ENCODE data around the gene RAET1L. TPM values are rescaled to one million over a fixed set of nuclear protein-coding genes. Genes with fewer than 3 reads are reported as not detected.
"Not testable (repeated sequence)": the region's sequence is repeated elsewhere in the genome, so short reads cannot be mapped to it uniquely, and the experiment has no call there.

Gene RAET1L
- total and polyA plus RNA-seq, 4 experiments from 2014 or later = not detected

DNA sequence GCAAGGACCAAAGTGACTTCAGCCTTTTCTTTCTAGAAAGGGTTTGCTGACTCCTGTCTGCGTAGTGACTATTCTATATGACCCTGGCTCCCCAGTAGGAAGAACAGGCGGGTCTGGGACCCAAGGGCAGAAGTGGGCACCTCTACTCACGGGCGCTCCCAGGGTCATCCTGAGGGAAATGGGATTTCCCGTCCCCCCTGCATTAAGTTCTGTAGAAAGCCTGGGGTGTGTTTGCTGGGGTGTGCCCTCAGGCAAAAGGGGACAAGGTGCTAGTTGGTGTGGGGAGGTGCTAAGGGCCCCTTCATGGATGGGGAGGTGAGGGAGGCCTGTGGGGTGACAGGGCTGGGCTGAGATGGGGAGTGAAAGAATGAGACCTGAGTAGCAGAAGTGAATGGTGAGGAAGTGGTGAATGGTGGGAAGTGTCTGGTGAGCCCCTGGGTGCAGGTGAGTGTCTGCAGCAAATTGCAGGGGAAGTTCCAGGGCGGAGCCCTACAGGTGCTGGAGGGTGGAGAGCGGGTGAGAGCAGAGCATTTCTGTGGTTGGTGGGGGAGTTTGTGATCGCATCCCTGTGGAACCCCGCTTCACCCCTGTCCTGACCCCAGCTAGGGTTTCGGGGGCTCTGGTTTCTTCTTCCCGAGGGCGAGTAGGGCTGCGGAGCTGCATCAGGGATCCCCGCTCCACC, 21.1 kb downstream of the RAET1L start:
- peak; percentile 67 to 92 (median 72) for DNase-seq
- Mint-ChIP-seq H3K4me1 (peaks cover 15 to 53% (median 35%) of the 10 kb centered on the region in 4 donors), H3K27me3 (peaks cover 9 to 12% of the 10 kb centered on the region in 2 donors), H3K9me3 (peaks cover 0 to 2% (median 0%) of the 10 kb centered on the region in 8 donors), H3K4me3 (peak overlapping the region; percentile 92 to 98 (median 95)), H3K27ac (peak overlapping the region; percentile 86 to 98 (median 96)), H3K36me3 (peaks cover 0 to 2% of the 10 kb centered on the region in 2 donors)
- peak overlapping the region; percentile 73 for H3K27ac ChIP-seq (ENCODE audit: low read depth, low read length)
- no peaks in the 10 kb centered on the region for H3K9me3 ChIP-seq (ENCODE audit: control insufficient read depth in 1 of 2, low read length in 2 of 2)
- peak overlapping the region; percentile 50 to 93 for H3K4me3 ChIP-seq (ENCODE audit: low read length in 2 of 2)
- no peaks in the 10 kb centered on the region for H3K36me3 ChIP-seq (ENCODE audit: insufficient read depth, low read length)
- ChIA-PET POLR2A (ENCODE audit: partially characterized antibody) (interaction anchor here (1.0 kb wide), 1 partner anchor 9 kb away, joined by 3 read pairs; no protein-coding TSS in a partner anchor), CTCF (ENCODE audit: partially characterized antibody) (interaction anchor here (0.9 kb wide), 2 partner anchors 13 to 71 kb away, joined by 3 read pairs; no protein-coding TSS in a partner anchor)
- intact Hi-C loops (cut with micrococcal nuclease) = loop anchor here (1.0 to 10.0 kb wide), 4 partner anchors 41 to 1381 kb away; partner anchors contain the start of genes ULBP1 and ULBP3
- H3K4me1 ChIP-seq (ENCODE audit: insufficient read depth, low read length) = peaks cover 36% of the 10 kb centered on the region
- no peaks in the 10 kb centered on the region for H3K27me3 ChIP-seq (ENCODE audit: insufficient read depth, low read length)

DNA sequence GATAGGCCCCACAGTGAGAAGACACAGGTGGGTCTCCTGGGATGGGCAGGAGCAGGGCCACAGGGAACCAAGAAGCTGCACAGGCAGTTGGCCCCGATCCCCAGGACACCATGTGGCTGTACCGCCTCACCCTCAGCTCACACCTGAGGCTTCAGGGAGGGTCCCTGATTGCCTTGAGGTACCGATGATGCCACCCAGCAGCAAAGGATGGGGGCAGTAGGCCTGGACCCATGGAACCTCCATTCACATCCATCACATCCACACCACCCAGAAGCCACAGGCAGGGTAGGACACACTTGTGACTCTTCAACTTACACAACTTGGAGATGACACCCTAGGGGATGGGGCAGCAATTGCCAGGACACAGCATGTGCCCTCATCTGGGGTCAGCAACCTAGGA, 21.7 kb downstream of the RAET1L start:
- peaks cover 15 to 53% (median 35%) of the 10 kb centered on the region in 4 donors for H3K4me1 Mint-ChIP-seq
- H3K27ac ChIP-seq (ENCODE audit: low read depth, low read length); H3K27me3 ChIP-seq (ENCODE audit: insufficient read depth, low read length); H3K9me3 Mint-ChIP-seq; H3K27me3 Mint-ChIP-seq; CTCF ChIA-PET (ENCODE audit: partially characterized antibody); H3K4me3 ChIP-seq (ENCODE audit: low read length in 2 of 2); H3K36me3 Mint-ChIP-seq; DNase-seq; H3K36me3 ChIP-seq (ENCODE audit: insufficient read depth, low read length); POLR2A ChIA-PET (ENCODE audit: partially characterized antibody); H3K9me3 ChIP-seq (ENCODE audit: control insufficient read depth in 1 of 2, low read length in 2 of 2): not testable (repeated sequence)
- intact Hi-C loops (cut with micrococcal nuclease) = loop anchor here (10.0 kb wide), 1 partner anchor 1381 kb away; no protein-coding TSS in a partner anchor
- peak overlapping the region in 5 of 8 donors; percentile 92 to 97 (median 94) for H3K4me3 Mint-ChIP-seq
- H3K4me1 ChIP-seq (ENCODE audit: insufficient read depth, low read length) = peaks cover 36% of the 10 kb centered on the region
- peak overlapping the region in 5 of 7 donors; percentile 55 to 97 (median 91) for H3K27ac Mint-ChIP-seq

DNA sequence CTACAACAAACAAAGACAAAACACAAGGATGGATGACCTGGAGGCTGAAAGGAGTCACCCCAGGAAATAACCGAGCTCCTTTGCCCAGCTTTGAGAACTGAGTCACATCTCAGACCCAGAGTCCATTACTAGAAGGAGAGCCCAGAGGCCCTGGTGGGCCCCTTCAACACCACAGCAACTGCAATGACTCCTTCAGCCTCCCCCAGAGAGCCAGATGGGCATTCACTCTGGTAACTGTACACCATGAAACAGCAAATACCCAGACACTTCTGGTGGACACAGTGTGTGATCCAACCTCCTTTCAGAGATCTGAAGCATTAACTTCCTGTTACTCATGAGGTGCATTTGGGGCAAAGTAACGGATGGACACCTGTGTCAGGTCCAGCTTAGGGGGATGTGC, 22.6 kb downstream of the RAET1L start:
- ChIA-PET CTCF (ENCODE audit: partially characterized antibody) (no interaction called here), POLR2A (ENCODE audit: partially characterized antibody) (no interaction called here)
- no peak for DNase-seq
- Mint-ChIP-seq H3K27ac (peak overlapping the region in 3 of 7 donors; percentile 59 to 86 (median 65)), H3K4me1 (peaks cover 15 to 53% (median 35%) of the 10 kb centered on the region in 4 donors), H3K9me3 (peaks cover 0 to 2% (median 0%) of the 10 kb centered on the region in 8 donors), H3K27me3 (peaks cover 4 to 6% of the 10 kb centered on the region in 2 donors), H3K36me3 (peaks cover 0 to 2% of the 10 kb centered on the region in 2 donors), H3K4me3 (peak overlapping the region in 1 of 8 donors; percentile 16)
- H3K4me3 ChIP-seq (ENCODE audit: low read length in 2 of 2) = no peak overlapping the region
- H3K9me3 ChIP-seq (ENCODE audit: control insufficient read depth in 1 of 2, low read length in 2 of 2) = no peaks in the 10 kb centered on the region
- no peaks in the 10 kb centered on the region for H3K27me3 ChIP-seq (ENCODE audit: insufficient read depth, low read length)
- no peak overlapping the region for H3K27ac ChIP-seq (ENCODE audit: low read depth, low read length)
- intact Hi-C loops (cut with micrococcal nuclease) = loop anchor here (10.0 kb wide), 1 partner anchor 1382 kb away; no protein-coding TSS in a partner anchor
- peaks cover 36% of the 10 kb centered on the region for H3K4me1 ChIP-seq (ENCODE audit: insufficient read depth, low read length)
- H3K36me3 ChIP-seq (ENCODE audit: insufficient read depth, low read length) = no peaks in the 10 kb centered on the region

DNA sequence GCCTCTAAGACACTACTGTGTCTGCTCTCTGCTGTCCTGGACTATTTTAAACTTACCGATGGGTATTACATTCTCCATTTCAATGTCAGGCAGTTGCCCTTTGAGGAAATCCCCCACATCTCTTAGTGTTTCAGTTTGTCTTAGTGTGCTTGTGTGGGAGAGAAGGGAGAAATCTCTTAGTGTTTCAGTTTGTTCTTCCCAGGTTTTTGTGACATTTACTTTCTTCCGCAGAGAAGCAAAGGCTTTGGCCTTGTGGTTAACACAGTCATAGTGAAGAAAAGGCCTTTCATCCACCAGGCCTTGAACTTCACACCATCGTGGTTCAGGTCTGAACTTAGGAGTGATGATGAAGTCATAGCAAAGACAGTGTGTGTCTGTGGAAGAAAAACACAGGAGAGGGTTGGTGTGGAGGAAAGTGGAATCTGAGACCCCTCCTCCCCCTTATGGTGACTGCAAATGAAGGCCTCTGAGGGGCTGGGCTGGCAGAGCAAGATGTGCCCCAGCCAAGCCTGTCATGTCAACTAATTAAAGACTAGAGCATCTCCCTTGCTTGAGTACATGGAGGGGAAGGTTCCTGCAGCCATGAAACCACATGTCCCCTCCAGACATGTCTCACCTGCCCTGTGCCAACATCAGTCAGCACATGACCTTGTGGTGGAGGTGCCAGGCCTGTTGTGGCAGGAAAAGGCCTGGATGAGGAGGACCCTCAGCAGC, 23.9 kb downstream of the RAET1L start:
- H3K9me3 Mint-ChIP-seq = peaks cover 0 to 2% (median 0%) of the 10 kb centered on the region in 8 donors

DNA sequence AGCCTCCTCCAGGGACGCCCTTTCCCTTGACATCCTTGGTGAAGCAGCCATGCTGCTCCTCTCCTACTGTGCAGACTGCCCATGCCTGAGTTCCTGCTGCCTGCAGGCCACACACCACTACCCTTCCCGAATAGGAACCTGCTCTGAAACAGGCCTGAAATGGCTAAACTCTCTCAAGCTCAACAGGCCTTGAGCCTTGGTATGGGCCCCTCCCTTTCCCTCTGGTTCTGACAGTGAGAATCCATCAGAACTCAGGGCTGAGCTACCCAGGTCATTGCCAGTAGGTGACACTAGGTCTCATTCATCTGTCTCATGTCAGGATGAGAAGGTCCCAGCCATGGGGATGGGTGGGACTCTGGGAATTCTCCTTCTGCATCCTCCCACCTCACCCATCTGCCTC, 25.7 kb downstream of the RAET1L start:
- H3K9me3 ChIP-seq (ENCODE audit: control insufficient read depth in 1 of 2, low read length in 2 of 2) = no peaks in the 10 kb centered on the region
- peaks cover 7% of the 10 kb centered on the region for H3K27me3 ChIP-seq (ENCODE audit: insufficient read depth, low read length)
- Mint-ChIP-seq H3K4me3 (no peak overlapping the region), H3K4me1 (peaks cover 15 to 37% (median 26%) of the 10 kb centered on the region in 4 donors), H3K27ac (peak overlapping the region in 1 of 7 donors; percentile 0), H3K27me3 (peaks cover 24% of the 10 kb centered on the region in 2 donors), H3K9me3 (peaks cover 0 to 2% (median 0%) of the 10 kb centered on the region in 8 donors), H3K36me3 (no peaks in the 10 kb centered on the region)
- ChIA-PET CTCF (ENCODE audit: partially characterized antibody) (interaction anchor here (1.0 kb wide), 1 partner anchor 10 kb away, joined by 3 read pairs; no protein-coding TSS in a partner anchor), POLR2A (ENCODE audit: partially characterized antibody) (no interaction called here)
- H3K4me3 ChIP-seq (ENCODE audit: low read length in 2 of 2) = no peak overlapping the region
- intact Hi-C loops (cut with micrococcal nuclease) = loop anchor here (10.0 kb wide), 1 partner anchor 1385 kb away; no protein-coding TSS in a partner anchor
- no peak for DNase-seq
- H3K27ac ChIP-seq (ENCODE audit: low read depth, low read length) = no peak overlapping the region
- H3K36me3 ChIP-seq (ENCODE audit: insufficient read depth, low read length) = no peaks in the 10 kb centered on the region
- H3K4me1 ChIP-seq (ENCODE audit: insufficient read depth, low read length) = peaks cover 28% of the 10 kb centered on the region

More for the DNA sequence above, 23.9 kb downstream of the RAET1L start:
- H3K36me3 Mint-ChIP-seq = peaks cover 0 to 2% of the 10 kb centered on the region in 2 donors
- peak in 1 of 5 donors; percentile 59 for DNase-seq
- peaks cover 15 to 53% (median 32%) of the 10 kb centered on the region in 4 donors for H3K4me1 Mint-ChIP-seq
- Histone ChIP-seq H3K4me1 (ENCODE audit: insufficient read depth, low read length) (peaks cover 36% of the 10 kb centered on the region), H3K36me3 (ENCODE audit: insufficient read depth, low read length) (no peaks in the 10 kb centered on the region), H3K4me3 (ENCODE audit: low read length in 2 of 2) (no peak overlapping the region), H3K9me3 (ENCODE audit: control insufficient read depth in 1 of 2, low read length in 2 of 2) (no peaks in the 10 kb centered on the region), H3K27ac (ENCODE audit: low read depth, low read length) (no peak overlapping the region), H3K27me3 (ENCODE audit: insufficient read depth, low read length) (no peaks in the 10 kb centered on the region)
- peaks cover 12 to 14% of the 10 kb centered on the region in 2 donors for H3K27me3 Mint-ChIP-seq
- H3K27ac Mint-ChIP-seq = peak overlapping the region in 5 of 7 donors; percentile 11 to 59 (median 43)
- intact Hi-C loops (cut with micrococcal nuclease) = loop anchor here (10.0 kb wide), 1 partner anchor 1383 kb away; no protein-coding TSS in a partner anchor
- H3K4me3 Mint-ChIP-seq = peak overlapping the region in 1 of 8 donors; percentile 12
- POLR2A ChIA-PET (ENCODE audit: partially characterized antibody) = no interaction called here
- CTCF ChIA-PET (ENCODE audit: partially characterized antibody) = no interaction called here

DNA sequence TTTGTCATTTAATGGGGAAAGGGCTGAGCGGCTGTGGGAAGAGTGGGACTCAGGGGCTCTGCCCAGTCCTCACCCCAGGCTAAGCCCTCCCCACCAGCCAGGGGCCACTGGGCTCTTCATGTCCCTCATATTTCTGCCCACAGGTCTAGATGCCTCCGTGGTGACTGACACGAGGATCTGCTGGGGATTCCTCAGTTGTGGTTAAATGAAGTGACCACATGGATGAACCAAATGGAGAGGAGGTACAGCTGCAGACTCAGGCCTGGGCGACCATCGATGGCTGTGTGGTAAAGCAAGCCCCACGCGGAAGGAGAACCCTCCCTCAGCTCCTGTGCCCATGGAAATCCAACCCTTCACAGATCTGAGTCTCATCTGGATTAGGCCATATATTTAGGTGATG, 29.4 kb downstream of the RAET1L start:
- DNase-seq = no peak
- peaks cover 30% of the 10 kb centered on the region for H3K27me3 ChIP-seq (ENCODE audit: insufficient read depth, low read length)

More for the DNA sequence above, 29.4 kb downstream of the RAET1L start:
- H3K27ac Mint-ChIP-seq = no peak overlapping the region
- POLR2A ChIA-PET (ENCODE audit: partially characterized antibody) = no interaction called here
- CTCF ChIA-PET (ENCODE audit: partially characterized antibody) = no interaction called here
- H3K9me3 ChIP-seq (ENCODE audit: control insufficient read depth in 1 of 2, low read length in 2 of 2) = no peaks in the 10 kb centered on the region
- peaks cover 53 to 55% of the 10 kb centered on the region in 2 donors for H3K27me3 Mint-ChIP-seq
- H3K27ac ChIP-seq (ENCODE audit: low read depth, low read length) = no peak overlapping the region
- H3K4me3 Mint-ChIP-seq = no peak overlapping the region
- H3K36me3 ChIP-seq (ENCODE audit: insufficient read depth, low read length) = no peaks in the 10 kb centered on the region
- H3K9me3 Mint-ChIP-seq = peaks cover 0 to 2% (median 0%) of the 10 kb centered on the region in 8 donors
- H3K4me1 ChIP-seq (ENCODE audit: insufficient read depth, low read length) = peaks cover 14% of the 10 kb centered on the region
- intact Hi-C loops (cut with micrococcal nuclease) = no loop called here
- peaks cover 11 to 22% (median 17%) of the 10 kb centered on the region in 4 donors for H3K4me1 Mint-ChIP-seq
- H3K36me3 Mint-ChIP-seq = no peaks in the 10 kb centered on the region
- H3K4me3 ChIP-seq (ENCODE audit: low read length in 2 of 2) = no peak overlapping the region
